CD4-positive, alpha-beta T cell (primary cell): ENCODE data around the gene EYA2. TPM values are rescaled to one million over a fixed set of nuclear protein-coding genes. Genes with fewer than 3 reads are reported as not detected.

Source experiments
- ATAC-seq: fragments of 200-7000 bp; cut with Tn5 transposase; one replicate; pipeline ENCODE4 v1.10.0; 2022; ENCODE audit warnings: mild to moderate bottlenecking; ENCODE audit not compliant: poor library complexity
- CTCF ChIA-PET: fragments of 350-600 bp; sonication (Branson Sonifier 250); formaldehyde crosslinking; loops from one replicate; lab custom pipeline; 2021; ENCODE audit warnings: antibody characterized with exemption, inconsistent platforms; lab: Charles Lee
- POLR2A ChIA-PET: fragments of 350-600 bp; sonication (Branson Sonifier 250); formaldehyde crosslinking; loops from one replicate; lab custom pipeline; 2021; ENCODE audit warnings: antibody characterized with exemption, inconsistent platforms; lab: Charles Lee
- DNase-seq, 14 experiments: peaks; one replicate each; pipeline ENCODE4 v3.0.0-alpha.2; 2013 to 2020; ENCODE audit warnings: mixed read lengths in 2 of 14
- H3K27ac ChIP-seq, 2 donors: one replicate each; pipeline versions ENCODE4 v1.5.1 to v1.7.0; 2013; ENCODE audit warnings: low read length in 2 of 2, low read depth in 1 of 2, mild to moderate bottlenecking in 1 of 2
- H3K27me3 ChIP-seq, 2 experiments: 1 replicate in 1 of 2; 2 replicates in 1 of 2; pipeline versions ENCODE4 v1.6.1 to v1.7.0; 2013; ENCODE audit warnings: low read length in 2 of 2, control low read depth in 1 of 2, mild to moderate bottlenecking in 1 of 2, moderate library complexity in 1 of 2; ENCODE audit not compliant: insufficient read depth in 2 of 2, control insufficient read depth in 1 of 2
- H3K36me3 ChIP-seq: one replicate; pipeline ENCODE4 v1.6.1; 2013; ENCODE audit warnings: low read length, control low read depth; ENCODE audit not compliant: insufficient read depth
- H3K4me1 ChIP-seq: one replicate; pipeline ENCODE4 v1.6.1; 2013; ENCODE audit warnings: low read length, control low read depth; ENCODE audit not compliant: insufficient read depth
- H3K4me3 ChIP-seq: one replicate; pipeline ENCODE4 v1.5.1; 2013; ENCODE audit warnings: mild to moderate bottlenecking, low read length, moderate library complexity
- H3K9me3 ChIP-seq, 2 experiments: 1 replicate in 1 of 2; 2 replicates in 1 of 2; pipeline versions ENCODE4 v1.6.1 to v1.7.0; 2013; ENCODE audit warnings: low read length in 2 of 2, mild to moderate bottlenecking in 2 of 2, control low read depth in 1 of 2, moderate library complexity in 1 of 2; ENCODE audit not compliant: control insufficient read depth in 1 of 2, insufficient read depth in 1 of 2
- H3K27ac Mint-ChIP-seq: one replicate; pipeline ENCODE4 v1.8.0; 2020; ENCODE audit warnings: mixed read lengths
- H3K27me3 Mint-ChIP-seq: one replicate; pipeline ENCODE4 v1.8.0; 2021; ENCODE audit warnings: mixed read lengths
- H3K36me3 Mint-ChIP-seq: one replicate; pipeline ENCODE4 v1.8.0; 2021; ENCODE audit warnings: low read depth, mixed read lengths
- H3K4me1 Mint-ChIP-seq: one replicate; pipeline ENCODE4 v1.8.0; 2021; ENCODE audit warnings: low read depth, mixed read lengths
- H3K4me3 Mint-ChIP-seq: one replicate; pipeline ENCODE4 v1.8.0; 2020; ENCODE audit warnings: mild to moderate bottlenecking, mixed read lengths
- H3K9me3 Mint-ChIP-seq: one replicate; pipeline ENCODE4 v1.8.0; 2020; ENCODE audit warnings: mixed read lengths
- CTCF ChIP-seq: fragments of 200-600 bp; IDR thresholded peaks from one replicate; pipeline ENCODE4 v1.8.0; 2022; ENCODE audit warnings: antibody characterized with exemption, mild to moderate bottlenecking
- intact Hi-C, 2 experiments: fragments of 100-400 bp; cut with DNase I in 1 of 2; cut with micrococcal nuclease in 1 of 2; formaldehyde crosslinking; loops; one replicate each; pipeline versions ENCODE4 v1.15.1 to v1.9.0; 2023 to 2025; cut with DNase I, micrococcal nuclease
- total RNA-seq, 174 experiments: library from RNA in 2 of 174; stranded (reverse) in 2 of 174; gene quantifications; one replicate each; pipeline ENCODE4 v1.2.3 and lab custom pipeline; 2021 to 2026

The EYA2 gene
- total RNA-seq, 2 experiments from 2014 or later: not detected

- peaks cover 20 to 54% of the 10 kb centered on the region in 2 experiments for H3K27me3 ChIP-seq
- Mint-ChIP-seq H3K9me3 (no peaks in the 10 kb centered on the region), H3K27me3 (peaks cover 73% of the 10 kb centered on the region), H3K4me1 (no peaks in the 10 kb centered on the region), H3K27ac (no peak overlapping the region), H3K4me3 (no peak overlapping the region), H3K36me3 (no peaks in the 10 kb centered on the region)
- ATAC-seq (no peak), DNase-seq (no peak)
- H3K36me3 ChIP-seq: no peaks in the 10 kb centered on the region
- no peak for TF ChIP-seq CTCF
- CTCF ChIA-PET: no interaction called here
- H3K4me3 ChIP-seq: no peak overlapping the region
- no peaks in the 10 kb centered on the region for H3K4me1 ChIP-seq
- intact Hi-C loops: no loop called here
- no peak overlapping the region for H3K27ac ChIP-seq
- H3K9me3 ChIP-seq: peaks cover 0 to 5% of the 10 kb centered on the region in 2 experiments
- POLR2A ChIA-PET: no interaction called here
Observed at GRCh38 chr20:46897328-46897880, 2.8 kb downstream of the EYA2 start.

GRCh38 chr20:46898423-46898822, 3.8 kb downstream of the EYA2 start:
- intact Hi-C loops: no loop called here
- H3K9me3 Mint-ChIP-seq: no peaks in the 10 kb centered on the region
- Histone ChIP-seq H3K27ac (no peak overlapping the region), H3K9me3 (peaks cover 0 to 5% of the 10 kb centered on the region in 2 experiments), H3K4me3 (no peak overlapping the region), H3K36me3 (no peaks in the 10 kb centered on the region), H3K27me3 (peaks cover 22 to 45% of the 10 kb centered on the region in 2 experiments), H3K4me1 (no peaks in the 10 kb centered on the region)
- ATAC-seq: no peak
- H3K4me1 Mint-ChIP-seq: no peaks in the 10 kb centered on the region
- H3K36me3 Mint-ChIP-seq: no peaks in the 10 kb centered on the region
- CTCF ChIA-PET: no interaction called here
- no peak overlapping the region for H3K27ac Mint-ChIP-seq
- no peak overlapping the region for H3K4me3 Mint-ChIP-seq
- POLR2A ChIA-PET: no interaction called here
- no peak for TF ChIP-seq CTCF
- no peak for DNase-seq
- peaks cover 67% of the 10 kb centered on the region for H3K27me3 Mint-ChIP-seq

- Mint-ChIP-seq H3K27ac (no peak overlapping the region), H3K4me1 (no peaks in the 10 kb centered on the region), H3K4me3 (no peak overlapping the region), H3K27me3 (peaks cover 56% of the 10 kb centered on the region), H3K9me3 (no peaks in the 10 kb centered on the region), H3K36me3 (no peaks in the 10 kb centered on the region)
- ChIA-PET CTCF (no interaction called here), POLR2A (no interaction called here)
- Histone ChIP-seq H3K27me3 (peaks cover 20 to 36% of the 10 kb centered on the region in 2 experiments), H3K4me1 (no peaks in the 10 kb centered on the region), H3K36me3 (no peaks in the 10 kb centered on the region), H3K27ac (no peak overlapping the region), H3K9me3 (peaks cover 0 to 5% of the 10 kb centered on the region in 2 experiments), H3K4me3 (no peak overlapping the region)
- intact Hi-C loops: no loop called here
- TF ChIP-seq CTCF: no peak
- ATAC-seq (no peak), DNase-seq (no peak)
Observed at GRCh38 chr20:46899621-46900020, 5.0 kb downstream of the EYA2 start.
